B cell (primary cell): Measurements from ENCODE around the gene UBE2J2. TPM values are rescaled to one million over a fixed set of nuclear protein-coding genes. Genes with fewer than 3 reads are reported as not detected.

Source experiments
- ATAC-seq: fragments of 200-7000 bp; cut with Tn5 transposase; one replicate; pipeline ENCODE4 v1.10.0; 2021; ENCODE audit warnings: low read depth, mild to moderate bottlenecking, moderate number of reproducible peaks, moderate library complexity
- CTCF ChIA-PET: fragments of 350-600 bp; sonication (Branson Sonifier 250); formaldehyde crosslinking; loops from one replicate; lab custom pipeline; 2021; ENCODE audit warnings: antibody characterized with exemption, inconsistent platforms; lab: Charles Lee
- POLR2A ChIA-PET: fragments of 350-600 bp; sonication (Branson Sonifier 250); formaldehyde crosslinking; loops from one replicate; lab custom pipeline; 2021; ENCODE audit warnings: antibody characterized with exemption; lab: Charles Lee
- DNase-seq: peaks from one replicate; pipeline ENCODE4 v3.0.0; 2013
- H2AFZ ChIP-seq: 2 replicates; pipeline ENCODE4 v1.6.1; 2012; ENCODE audit warnings: mild to moderate bottlenecking, low read depth, low read length; ENCODE audit not compliant: insufficient read depth, poor library complexity, severe bottlenecking
- H3K27ac ChIP-seq, 2 donors: 1 replicate in 1 of 2; 2 replicates in 1 of 2; pipeline ENCODE4 v1.5.1; 2012 to 2013; ENCODE audit warnings: low read length in 2 of 2, mild to moderate bottlenecking in 2 of 2, moderate library complexity in 1 of 2
- H3K27me3 ChIP-seq, 4 experiments: fragments of 200-600 bp in 1 of 4; sonication (generic) in 1 of 4; replicated peaks in 1 of 4; 1 replicate in 2 of 4; 2 replicates in 2 of 4; pipeline versions ENCODE4 v1.6.1 to v1.7.0; 2013 to 2016; ENCODE audit warnings: low read length in 3 of 4, mild to moderate bottlenecking in 2 of 4, mixed read lengths in 1 of 4, moderate library complexity in 1 of 4; ENCODE audit not compliant: insufficient read depth in 4 of 4, control insufficient read depth in 3 of 4; ENCODE audit errors: control extremely low read depth in 1 of 4
- H3K36me3 ChIP-seq, 2 experiments: replicated peaks in 1 of 2; 1 replicate in 1 of 2; 2 replicates in 1 of 2; pipeline versions ENCODE4 v1.6.1 to v1.7.1; 2013; ENCODE audit warnings: low read length in 1 of 2; ENCODE audit not compliant: insufficient read depth in 2 of 2, control insufficient read depth in 1 of 2; ENCODE audit errors: control extremely low read depth in 1 of 2, extremely low read depth in 1 of 2
- H3K4me1 ChIP-seq, 2 donors: fragments of 200-600 bp in 1 of 2; sonication (generic) in 1 of 2; 1 replicate in 1 of 2; 2 replicates in 1 of 2; pipeline versions ENCODE4 v1.5.1 to v1.6.1; 2013 to 2017; ENCODE audit warnings: low read length in 2 of 2; ENCODE audit not compliant: control insufficient read depth in 2 of 2, insufficient read depth in 2 of 2
- H3K4me2 ChIP-seq: replicated peaks from 2 replicates; pipeline ENCODE3; 2012; ENCODE audit warnings: mild to moderate bottlenecking, low read depth, low read length; ENCODE audit not compliant: poor library complexity, severe bottlenecking
- H3K4me3 ChIP-seq, 5 experiments: fragments of 200-600 bp in 1 of 5; sonication (generic) in 1 of 5; 1 replicate in 3 of 5; 2 replicates in 2 of 5; pipeline versions ENCODE4 v1.5.1 to v1.7.0; 2011 to 2016; ENCODE audit warnings: low read length in 4 of 5, mild to moderate bottlenecking in 4 of 5, low read depth in 2 of 5, control low read depth in 1 of 5, moderate library complexity in 1 of 5; ENCODE audit not compliant: insufficient read depth in 1 of 5; ENCODE audit errors: control extremely low read depth in 1 of 5, extremely low read depth in 1 of 5
- H3K79me2 ChIP-seq: fragments of 200-600 bp; sonication (generic); one replicate; pipeline ENCODE4 v1.6.0; 2016; ENCODE audit warnings: low read length; ENCODE audit not compliant: control insufficient read depth, insufficient read depth
- H3K9ac ChIP-seq: fragments of 200-600 bp; sonication (generic); 2 replicates; pipeline ENCODE4 v1.6.1; 2017; ENCODE audit warnings: mild to moderate bottlenecking, low read length, moderate library complexity
- H3K9me3 ChIP-seq, 3 donors: one replicate each; pipeline versions ENCODE4 v1.6.1 to v1.7.1; 2013; ENCODE audit warnings: low read length in 2 of 3; ENCODE audit not compliant: control insufficient read depth in 2 of 3, insufficient read depth in 1 of 3; ENCODE audit errors: control extremely low read depth in 1 of 3
- H4K20me1 ChIP-seq: 2 replicates; pipeline ENCODE4 v1.6.0; 2012; ENCODE audit warnings: mild to moderate bottlenecking, low read length; ENCODE audit not compliant: insufficient read depth, control insufficient read depth, poor library complexity, severe bottlenecking
- H3K27ac Mint-ChIP-seq: one replicate; pipeline ENCODE4 v1.8.0; 2021; ENCODE audit warnings: mixed read lengths
- H3K27me3 Mint-ChIP-seq: one replicate; pipeline ENCODE4 v1.8.0; 2021; ENCODE audit warnings: mixed read lengths
- H3K4me1 Mint-ChIP-seq: one replicate; pipeline ENCODE4 v1.8.0; 2021; ENCODE audit warnings: mixed read lengths
- H3K4me3 Mint-ChIP-seq: one replicate; pipeline ENCODE4 v1.8.0; 2021; ENCODE audit warnings: mixed read lengths
- H3K9me3 Mint-ChIP-seq: one replicate; pipeline ENCODE4 v1.8.0; 2022; ENCODE audit warnings: mixed read lengths; ENCODE audit not compliant: insufficient read depth
- CTCF ChIP-seq: fragments of 200-600 bp; IDR thresholded peaks from one replicate; pipeline ENCODE4 v1.8.0; 2022; ENCODE audit warnings: antibody characterized with exemption, mild to moderate bottlenecking
- EZH2 ChIP-seq: IDR thresholded peaks from 2 replicates; pipeline ENCODE4 v1.6.1; 2012; ENCODE audit warnings: borderline replicate concordance, low read depth, mild to moderate bottlenecking, moderate library complexity, low read length; ENCODE audit not compliant: insufficient read depth, poor library complexity, severe bottlenecking
- WGBS: methylation state at CpG from one replicate; pipeline ENCODE4 v1.1.5; 2013; ENCODE audit warnings: missing lambda C conversion rate; ENCODE audit not compliant: insufficient coverage; 5-methylcytosine and 5-hydroxymethylcytosine counted together
- intact Hi-C: fragments of 100-400 bp; cut with micrococcal nuclease; formaldehyde crosslinking; loops from one replicate; pipeline ENCODE4 v1.10.0; 2022
- polyA plus RNA-seq: library from polyadenylated mRNA; depleted of rRNA; stranded (reverse); fragments of >200 nt; gene quantifications from 2 replicates; pipeline ENCODE4 v1.2.3, GENCODE V29; 2012
- total RNA-seq, 2 donors: library from RNA; stranded (reverse); fragments of 120-200 nt in 1 of 2; gene quantifications; 1 replicate in 1 of 2; 2 replicates in 1 of 2; pipeline versions ENCODE4 v1.2.3 to v1.2.4, GENCODE V29; 2013 to 2022

UBE2J2 gene
- total and polyA plus RNA-seq, 2 donors (not counting 1 experiment from before 2014, with no cell fraction given): 40.1 to 115 TPM

DNA sequence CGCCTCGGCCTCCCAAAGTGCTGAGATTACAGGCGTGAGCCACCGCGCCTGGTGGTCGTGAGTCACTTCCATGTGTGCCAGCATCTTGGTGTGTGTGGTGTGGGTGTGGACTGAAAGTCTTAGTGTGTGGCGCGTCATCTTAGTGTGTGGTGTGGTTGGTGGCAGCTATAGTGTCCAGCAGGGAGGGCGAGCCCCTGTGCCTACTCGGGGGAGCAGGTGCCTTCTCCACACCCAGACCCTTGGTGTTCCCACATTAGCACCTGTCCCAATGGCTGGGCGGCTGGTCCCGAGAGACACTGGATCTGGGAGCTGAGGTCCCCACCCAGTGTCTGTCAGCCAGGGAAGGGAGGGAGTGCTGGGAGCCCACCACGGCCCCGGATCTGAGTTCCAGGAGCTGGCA lies 9.3 kb upstream of the UBE2J2 start:
- intact Hi-C loops: no loop called here
- H3K9me3 ChIP-seq: no peaks in the 10 kb centered on the region
- peaks cover 3% of the 10 kb centered on the region for H3K4me1 Mint-ChIP-seq
- H3K4me3 ChIP-seq: no peak overlapping the region
- H3K27ac ChIP-seq: no peak overlapping the region
- DNase-seq: no peak
- no peak overlapping the region for H3K4me3 Mint-ChIP-seq
- H3K27me3 Mint-ChIP-seq: no peaks in the 10 kb centered on the region
- 92% methylated on average over 13 of the region's 14 CpGs for WGBS
- ChIA-PET POLR2A (no interaction called here), CTCF (interaction anchor here (0.7 to 1.8 kb wide), 3 partner anchors 9 to 161 kb away, joined by 3 read pairs; no protein-coding TSS in a partner anchor)
- peaks cover 0 to 3% of the 10 kb centered on the region in 2 donors for H3K4me1 ChIP-seq
- no peaks in the 10 kb centered on the region for H3K27me3 ChIP-seq
- no peak overlapping the region for H2AFZ ChIP-seq
- no peaks in the 10 kb centered on the region for H4K20me1 ChIP-seq
- ATAC-seq: no peak
- H3K9ac ChIP-seq: no peak overlapping the region
- no peak overlapping the region for H3K27ac Mint-ChIP-seq
- TF ChIP-seq CTCF (no peak), EZH2 (no peak)
- no peaks in the 10 kb centered on the region for H3K9me3 Mint-ChIP-seq
- no peak overlapping the region for H3K4me2 ChIP-seq
- no peaks in the 10 kb centered on the region for H3K36me3 ChIP-seq
- H3K79me2 ChIP-seq: no peaks in the 10 kb centered on the region

GRCh38 chr1:1281533-1282321 lies 8.1 kb upstream of the UBE2J2 start:
- Histone ChIP-seq H3K9me3 (no peaks in the 10 kb centered on the region), H3K4me2 (no peak overlapping the region), H3K9ac (no peak overlapping the region), H4K20me1 (no peaks in the 10 kb centered on the region), H3K27ac (no peak overlapping the region), H2AFZ (no peak overlapping the region), H3K4me1 (peaks cover 0 to 3% of the 10 kb centered on the region in 2 donors), H3K27me3 (no peaks in the 10 kb centered on the region), H3K4me3 (no peak overlapping the region), H3K36me3 (no peaks in the 10 kb centered on the region), H3K79me2 (no peaks in the 10 kb centered on the region)
- ChIA-PET POLR2A (no interaction called here), CTCF (interaction anchor here (1.8 kb wide), 1 partner anchor 10 kb away, joined by 3 read pairs; no protein-coding TSS in a partner anchor)
- TF ChIP-seq EZH2: no peak
- TF ChIP-seq CTCF: no peak
- intact Hi-C loops: no loop called here
- peaks cover 3% of the 10 kb centered on the region for H3K4me1 Mint-ChIP-seq
- no peaks in the 10 kb centered on the region for H3K9me3 Mint-ChIP-seq
- no peak overlapping the region for H3K4me3 Mint-ChIP-seq
- H3K27me3 Mint-ChIP-seq: no peaks in the 10 kb centered on the region
- ATAC-seq: no peak
- WGBS: 83% methylated on average over 26 of the region's 26 CpGs
- DNase-seq: no peak
- H3K27ac Mint-ChIP-seq: no peak overlapping the region
